Measurements from ENCODE around the gene G6PC3.

GRCh38 chr17:44038604-44039011 is 31.9 kb upstream of the G6PC3 start:
- no peak for TF ChIP-seq EZH2phosphoT487 (IDR thresholded peaks at IDR 0.05; ENCODE audit: borderline replicate concordance, low read depth)
- no peak for TF ChIP-seq CTCF (IDR thresholded peaks at IDR 0.05)
- TF ChIP-seq USF2 (IDR thresholded peaks at IDR 0.05; ENCODE audit: borderline replicate concordance, low read depth, low read length): no peak
- no peak for TF ChIP-seq MXI1 (IDR thresholded peaks at IDR 0.05; ENCODE audit: low read depth, low read length)
